ENCODE measurements around the gene ZNF385B.

ZNF385B gene

GRCh38 chr2:179595284-179595683, 266.1 kb downstream of the ZNF385B start:
- Mint-ChIP-seq H3K27ac (no peak overlapping the region), H3K4me1 (no peaks in the 10 kb centered on the region), H3K36me3 (no peaks in the 10 kb centered on the region), H3K4me3 (no peak overlapping the region), H3K9me3 (no peaks in the 10 kb centered on the region)
- no peak for ATAC-seq
- no peak for DNase-seq (ENCODE audit: low spot score in 2 of 2)

GRCh38 chr2:179594268-179595112, 266.9 kb downstream of the ZNF385B start:
- no peak for ATAC-seq
- Mint-ChIP-seq H3K27ac (no peak overlapping the region), H3K4me1 (no peaks in the 10 kb centered on the region), H3K9me3 (no peaks in the 10 kb centered on the region), H3K4me3 (no peak overlapping the region), H3K36me3 (no peaks in the 10 kb centered on the region)
- no peak for DNase-seq (ENCODE audit: low spot score in 2 of 2)

GRCh38 chr2:179593323-179593722, 268.1 kb downstream of the ZNF385B start:
- DNase-seq (ENCODE audit: low spot score in 2 of 2) = no peak
- Mint-ChIP-seq H3K36me3 (no peaks in the 10 kb centered on the region), H3K27ac (no peak overlapping the region), H3K9me3 (no peaks in the 10 kb centered on the region), H3K4me1 (no peaks in the 10 kb centered on the region), H3K4me3 (no peak overlapping the region)
- ATAC-seq = no peak

GRCh38 chr2:179592167-179592936, 269.1 kb downstream of the ZNF385B start:
- DNase-seq (ENCODE audit: low spot score in 2 of 2) (no peak), ATAC-seq (no peak)
- H3K36me3 Mint-ChIP-seq = no peaks in the 10 kb centered on the region
- H3K27ac Mint-ChIP-seq = no peak overlapping the region
- H3K4me3 Mint-ChIP-seq = no peak overlapping the region
- no peaks in the 10 kb centered on the region for H3K9me3 Mint-ChIP-seq
- H3K4me1 Mint-ChIP-seq = no peaks in the 10 kb centered on the region

- no peak overlapping the region for H3K4me3 Mint-ChIP-seq
Measured at GRCh38 chr2:179591690-179592089, 269.7 kb downstream of the ZNF385B start.

GRCh38 chr2:179588486-179589145, 272.8 kb downstream of the ZNF385B start:
- Mint-ChIP-seq H3K27ac (no peak overlapping the region), H3K36me3 (no peaks in the 10 kb centered on the region), H3K9me3 (no peaks in the 10 kb centered on the region), H3K4me1 (no peaks in the 10 kb centered on the region), H3K4me3 (no peak overlapping the region)
- DNase-seq (ENCODE audit: low spot score in 2 of 2) = no peak
- ATAC-seq = no peak

More at GRCh38 chr2:179591690-179592089, 269.7 kb downstream of the ZNF385B start:
- Mint-ChIP-seq H3K36me3 (no peaks in the 10 kb centered on the region), H3K27ac (no peak overlapping the region), H3K9me3 (no peaks in the 10 kb centered on the region), H3K4me1 (no peaks in the 10 kb centered on the region)
- ATAC-seq (no peak), DNase-seq (ENCODE audit: low spot score in 2 of 2) (no peak)

GRCh38 chr2:179584760-179585159, 276.7 kb downstream of the ZNF385B start:
- Mint-ChIP-seq H3K9me3 (no peaks in the 10 kb centered on the region), H3K27ac (no peak overlapping the region), H3K36me3 (no peaks in the 10 kb centered on the region), H3K4me1 (no peaks in the 10 kb centered on the region), H3K4me3 (no peak overlapping the region)
- DNase-seq (ENCODE audit: low spot score in 2 of 2) (no peak), ATAC-seq (peak; percentile 19)

GRCh38 chr2:179581605-179582004, 279.8 kb downstream of the ZNF385B start:
- Mint-ChIP-seq H3K36me3 (no peaks in the 10 kb centered on the region), H3K27ac (no peak overlapping the region), H3K4me3 (no peak overlapping the region), H3K4me1 (no peaks in the 10 kb centered on the region), H3K9me3 (no peaks in the 10 kb centered on the region)
- no peak for DNase-seq (ENCODE audit: low spot score in 2 of 2)
- ATAC-seq = no peak

GRCh38 chr2:179580378-179581146, 280.9 kb downstream of the ZNF385B start:
- no peak for ATAC-seq
- Mint-ChIP-seq H3K4me3 (no peak overlapping the region), H3K4me1 (no peaks in the 10 kb centered on the region), H3K36me3 (no peaks in the 10 kb centered on the region), H3K27ac (no peak overlapping the region), H3K9me3 (no peaks in the 10 kb centered on the region)
- no peak for DNase-seq (ENCODE audit: low spot score in 2 of 2)

GRCh38 chr2:179579800-179580199, 281.6 kb downstream of the ZNF385B start:
- Mint-ChIP-seq H3K9me3 (peaks cover 2% of the 10 kb centered on the region), H3K4me3 (no peak overlapping the region), H3K36me3 (no peaks in the 10 kb centered on the region), H3K27ac (no peak overlapping the region), H3K4me1 (no peaks in the 10 kb centered on the region)
- ATAC-seq (no peak), DNase-seq (ENCODE audit: low spot score in 2 of 2) (no peak)

- DNase-seq (ENCODE audit: low spot score in 2 of 2) = no peak
- no peak for ATAC-seq
- H3K36me3 Mint-ChIP-seq = no peaks in the 10 kb centered on the region
- no peaks in the 10 kb centered on the region for H3K4me1 Mint-ChIP-seq
- no peak overlapping the region for H3K4me3 Mint-ChIP-seq
- H3K9me3 Mint-ChIP-seq = peaks cover 3% of the 10 kb centered on the region
- H3K27ac Mint-ChIP-seq = no peak overlapping the region
Measured at GRCh38 chr2:179578171-179578916, 283.1 kb downstream of the ZNF385B start.

- Mint-ChIP-seq H3K4me3 (no peak overlapping the region), H3K9me3 (peaks cover 3% of the 10 kb centered on the region), H3K27ac (no peak overlapping the region), H3K36me3 (no peaks in the 10 kb centered on the region), H3K4me1 (no peaks in the 10 kb centered on the region)
- DNase-seq (ENCODE audit: low spot score in 2 of 2) = no peak
- no peak for ATAC-seq
Measured at GRCh38 chr2:179574061-179574519, 287.3 kb downstream of the ZNF385B start.

- ATAC-seq (no peak), DNase-seq (ENCODE audit: low spot score in 2 of 2) (no peak)
- no peak overlapping the region for H3K4me3 Mint-ChIP-seq
- H3K4me1 Mint-ChIP-seq = no peaks in the 10 kb centered on the region
- no peaks in the 10 kb centered on the region for H3K36me3 Mint-ChIP-seq
- H3K9me3 Mint-ChIP-seq = peaks cover 7% of the 10 kb centered on the region
- H3K27ac Mint-ChIP-seq = no peak overlapping the region
Measured at GRCh38 chr2:179572544-179572943, 288.9 kb downstream of the ZNF385B start.

- Mint-ChIP-seq H3K9me3 (peaks cover 7% of the 10 kb centered on the region), H3K4me3 (no peak overlapping the region), H3K27ac (no peak overlapping the region), H3K4me1 (no peaks in the 10 kb centered on the region), H3K36me3 (no peaks in the 10 kb centered on the region)
- no peak for DNase-seq (ENCODE audit: low spot score in 2 of 2)
- ATAC-seq = peak; percentile 32
Measured at GRCh38 chr2:179571721-179572120, 289.7 kb downstream of the ZNF385B start.
